ENCODE results near the gene SUB1. TPM values are rescaled to one million over a fixed set of nuclear protein-coding genes. Genes with fewer than 3 reads are reported as not detected.
"Not testable (repeated sequence)": the region's sequence is repeated elsewhere in the genome, so short reads cannot be mapped to it uniquely, and the experiment has no call there.

SUB1 gene
- total and polyA plus RNA-seq, 3 donors from 2014 or later, result 147 to 210 (median 195) TPM

DNA sequence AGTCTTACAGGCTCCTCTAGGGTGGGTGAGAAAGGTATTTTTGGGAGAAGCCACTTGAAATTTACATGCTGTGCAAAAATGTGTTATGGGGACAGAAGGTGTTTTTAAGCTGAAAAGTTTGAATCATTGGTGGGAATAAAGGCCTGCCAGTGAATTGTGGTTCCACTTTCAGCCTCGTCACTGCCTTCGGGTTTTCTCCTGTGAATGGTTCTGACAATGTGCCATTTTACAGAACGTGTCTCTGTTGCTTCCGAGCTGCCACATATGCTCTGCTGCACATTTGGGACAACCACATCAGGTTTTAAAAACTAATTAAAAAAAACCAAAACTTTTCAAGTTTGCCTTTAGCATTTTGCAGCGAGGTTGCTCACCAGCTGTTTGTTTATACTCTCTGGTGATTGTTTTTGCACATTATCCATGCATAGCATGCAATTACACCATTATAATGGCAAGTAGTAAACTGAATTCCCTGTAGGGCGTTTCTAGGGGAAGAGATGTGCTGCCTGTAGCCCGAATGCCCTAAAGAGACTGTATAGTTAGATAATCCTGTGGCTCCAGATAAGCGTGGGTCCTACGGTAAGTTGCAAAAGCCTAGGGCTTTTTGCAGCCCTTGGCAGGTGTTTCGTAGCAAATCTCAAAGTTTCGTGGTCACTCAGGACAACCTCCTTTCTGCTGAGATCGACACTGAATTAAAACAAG is 40.1 kb upstream of the SUB1 start:
- 72 to 74% methylated on average over 12 of the region's 12 CpGs for WGBS, 2 donors
- H3K27me3 ChIP-seq, result no peaks in the 10 kb centered on the region
- no peak overlapping the region for H3K27ac ChIP-seq
- intact Hi-C loops (cut with DNase I; ENCODE audit: low total_unique reads), result no loop called here
- no peaks in the 10 kb centered on the region for H3K4me1 ChIP-seq
- H3K36me3 ChIP-seq (ENCODE audit: low read depth, missing control alignments), result no peaks in the 10 kb centered on the region
- TF ChIP-seq POLR2A (IDR thresholded peaks at IDR 0.05), result no peak
- TF ChIP-seq, protein P1, sequence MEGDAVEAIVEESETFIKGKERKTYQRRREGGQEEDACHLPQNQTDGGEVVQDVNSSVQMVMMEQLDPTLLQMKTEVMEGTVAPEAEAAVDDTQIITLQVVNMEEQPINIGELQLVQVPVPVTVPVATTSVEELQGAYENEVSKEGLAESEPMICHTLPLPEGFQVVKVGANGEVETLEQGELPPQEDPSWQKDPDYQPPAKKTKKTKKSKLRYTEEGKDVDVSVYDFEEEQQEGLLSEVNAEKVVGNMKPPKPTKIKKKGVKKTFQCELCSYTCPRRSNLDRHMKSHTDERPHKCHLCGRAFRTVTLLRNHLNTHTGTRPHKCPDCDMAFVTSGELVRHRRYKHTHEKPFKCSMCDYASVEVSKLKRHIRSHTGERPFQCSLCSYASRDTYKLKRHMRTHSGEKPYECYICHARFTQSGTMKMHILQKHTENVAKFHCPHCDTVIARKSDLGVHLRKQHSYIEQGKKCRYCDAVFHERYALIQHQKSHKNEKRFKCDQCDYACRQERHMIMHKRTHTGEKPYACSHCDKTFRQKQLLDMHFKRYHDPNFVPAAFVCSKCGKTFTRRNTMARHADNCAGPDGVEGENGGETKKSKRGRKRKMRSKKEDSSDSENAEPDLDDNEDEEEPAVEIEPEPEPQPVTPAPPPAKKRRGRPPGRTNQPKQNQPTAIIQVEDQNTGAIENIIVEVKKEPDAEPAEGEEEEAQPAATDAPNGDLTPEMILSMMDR (IDR thresholded peaks at IDR 0.05), result no peak
- no peak for DNase-seq
- H3K9me3 ChIP-seq, result no peaks in the 10 kb centered on the region
- H3K4me3 ChIP-seq, result no peak overlapping the region

DNA sequence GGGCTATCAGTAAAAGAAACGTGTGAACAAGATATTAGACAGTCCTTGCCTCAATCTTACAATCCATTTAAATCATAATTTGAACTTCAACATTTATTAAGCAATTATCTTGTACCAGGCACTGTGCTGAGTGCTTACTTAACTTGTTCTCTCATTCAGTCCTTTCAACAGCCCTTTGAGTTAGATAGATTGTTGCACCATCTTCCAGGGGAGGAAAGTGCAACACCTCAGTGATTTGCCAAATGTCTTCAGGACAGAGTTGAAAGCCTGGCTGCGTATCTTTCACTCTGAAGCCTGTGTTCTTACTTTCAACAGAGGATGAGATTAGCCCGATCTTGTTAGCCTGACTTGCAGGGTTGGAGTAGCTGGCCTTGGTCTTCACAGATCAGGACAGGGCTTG is 34.2 kb upstream of the SUB1 start:
- intact Hi-C loops (cut with DNase I; ENCODE audit: low total_unique reads), result no loop called here
- no peaks in the 10 kb centered on the region for H3K27me3 ChIP-seq
- no peaks in the 10 kb centered on the region for H3K9me3 ChIP-seq
- 49 to 74% methylated on average over 3 of the region's 3 CpGs for WGBS, 2 donors
- no peak overlapping the region for H3K4me3 ChIP-seq
- DNase-seq, result no peak
- H3K36me3 ChIP-seq (ENCODE audit: low read depth, missing control alignments), result no peaks in the 10 kb centered on the region
- H3K4me1 ChIP-seq, result no peaks in the 10 kb centered on the region
- no peak for TF ChIP-seq POLR2A (IDR thresholded peaks at IDR 0.05)
- TF ChIP-seq, protein P1 (IDR thresholded peaks at IDR 0.05), result no peak
- no peak overlapping the region for H3K27ac ChIP-seq

DNA sequence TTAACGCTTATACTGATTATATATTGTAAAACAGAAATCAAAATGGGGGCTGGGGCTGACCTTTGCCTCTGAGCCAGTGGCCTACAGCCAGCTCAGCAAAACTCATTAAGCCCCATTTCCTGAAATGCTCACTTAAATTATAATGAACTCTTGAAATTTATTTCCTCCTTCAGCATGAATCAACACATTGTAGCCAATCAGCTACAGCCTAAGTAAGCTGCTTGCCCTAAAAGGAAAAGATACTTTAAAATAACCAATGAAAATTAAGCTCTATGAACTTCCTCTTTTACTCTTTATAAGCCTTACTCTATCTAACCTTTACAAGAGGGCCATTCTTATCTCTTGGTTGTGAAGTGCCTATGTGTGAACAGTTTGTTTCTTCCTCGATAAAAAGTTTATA is 33.5 kb upstream of the SUB1 start:
- Histone ChIP-seq H3K27ac (no peak overlapping the region), H3K4me3 (no peak overlapping the region), H3K9me3 (no peaks in the 10 kb centered on the region), H3K36me3 (ENCODE audit: low read depth, missing control alignments) (no peaks in the 10 kb centered on the region), H3K4me1 (no peaks in the 10 kb centered on the region), H3K27me3 (no peaks in the 10 kb centered on the region)
- TF ChIP-seq POLR2A (IDR thresholded peaks at IDR 0.05), result no peak
- TF ChIP-seq, protein P1 (IDR thresholded peaks at IDR 0.05), result no peak
- intact Hi-C loops (cut with DNase I; ENCODE audit: low total_unique reads), result no loop called here
- WGBS, 2 donors, result 90% methylated on average over 2 of the region's 2 CpGs
- no peak for DNase-seq

DNA sequence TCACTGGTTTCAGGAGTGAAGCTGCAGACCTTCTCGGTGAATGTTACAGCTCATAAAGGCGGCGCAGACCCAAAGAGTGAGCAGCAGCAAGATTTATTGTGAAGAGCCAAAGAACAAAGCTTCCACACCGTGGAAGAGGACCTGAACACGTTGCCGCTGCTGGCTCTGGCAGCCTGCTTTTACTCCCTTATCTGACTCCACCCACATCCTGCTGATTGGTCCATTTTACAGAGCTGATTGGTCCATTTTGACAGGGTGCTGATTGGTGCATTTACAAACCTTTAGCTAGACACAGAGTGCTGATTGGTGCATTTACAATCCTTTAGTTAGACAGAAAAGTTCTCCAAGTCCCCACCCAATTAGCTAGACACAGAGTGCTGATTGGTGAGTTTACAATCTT is 32.9 kb upstream of the SUB1 start:
- H3K4me1 ChIP-seq; H3K27ac ChIP-seq; H3K4me3 ChIP-seq; intact Hi-C loops (cut with DNase I; ENCODE audit: low total_unique reads); DNase-seq; H3K9me3 ChIP-seq; H3K27me3 ChIP-seq; H3K36me3 ChIP-seq (ENCODE audit: low read depth, missing control alignments): not testable (repeated sequence)
- WGBS, 2 donors, result 88 to 95% methylated on average over 6 of the region's 6 CpGs

DNA sequence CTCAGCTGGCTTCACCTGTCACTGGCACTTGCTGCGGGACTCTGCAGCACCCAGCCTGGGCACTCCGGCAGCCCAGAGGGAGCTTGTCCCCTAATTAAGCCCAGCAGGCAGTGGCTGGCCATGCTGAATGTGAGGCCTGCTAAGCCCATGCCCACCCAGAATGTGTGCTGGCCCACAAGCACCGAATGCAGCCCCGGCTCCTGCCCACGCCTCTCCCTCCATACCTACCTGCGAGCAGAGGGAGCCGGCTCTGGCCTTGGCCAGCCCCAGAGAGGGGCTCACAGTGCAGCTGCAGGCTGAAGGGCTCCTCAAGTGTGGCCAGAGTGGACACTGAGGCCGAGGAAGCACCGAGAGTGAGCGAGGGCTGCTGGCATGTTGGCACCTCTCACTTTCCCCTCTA is 32.4 kb upstream of the SUB1 start:
- intact Hi-C loops (cut with DNase I; ENCODE audit: low total_unique reads), result no loop called here
- Histone ChIP-seq H3K9me3 (no peaks in the 10 kb centered on the region), H3K27ac (no peak overlapping the region), H3K27me3 (no peaks in the 10 kb centered on the region), H3K4me1 (no peaks in the 10 kb centered on the region), H3K4me3 (no peak overlapping the region), H3K36me3 (ENCODE audit: low read depth, missing control alignments) (no peaks in the 10 kb centered on the region)
- 98% methylated on average over 10 of the region's 10 CpGs; no CpG with 5 or more reads in 1 of the 2 donors for WGBS, 2 donors
- DNase-seq, result no peak
- TF ChIP-seq, protein P1 (IDR thresholded peaks at IDR 0.05), result no peak
- TF ChIP-seq POLR2A (IDR thresholded peaks at IDR 0.05), result no peak

DNA sequence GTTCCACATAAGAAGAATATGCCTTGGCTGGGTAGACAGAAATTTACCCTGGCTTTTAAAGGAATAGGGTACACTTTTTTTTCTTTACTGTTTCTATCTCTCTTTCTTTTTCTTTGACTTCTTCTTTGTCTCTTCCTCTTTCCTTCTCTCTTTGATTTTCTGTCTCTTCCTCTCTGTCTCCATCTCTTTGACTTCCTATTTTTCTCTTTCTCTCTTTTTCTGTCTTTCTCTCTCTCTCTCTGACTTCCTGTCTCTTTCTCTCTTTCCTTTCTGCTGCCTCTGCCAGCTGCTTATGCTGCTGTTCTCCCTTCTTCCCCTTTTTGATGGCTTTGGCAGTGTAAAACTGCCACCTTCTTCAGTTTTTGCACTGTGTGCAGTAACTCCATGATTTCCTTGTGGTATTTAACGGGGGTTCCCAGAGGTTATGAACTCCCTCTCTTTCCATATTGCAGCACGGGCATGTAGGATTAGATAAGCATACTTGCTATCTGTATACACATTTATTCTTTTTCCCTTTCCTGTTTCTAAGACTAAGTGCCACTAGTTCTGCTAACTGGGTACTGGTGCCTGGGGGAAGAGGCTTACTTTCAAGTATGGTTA is 31.1 kb upstream of the SUB1 start:
- WGBS, 2 donors, result 70 to 75% methylated on average over 2 of the region's 2 CpGs
- DNase-seq; intact Hi-C loops (cut with DNase I; ENCODE audit: low total_unique reads); H3K4me1 ChIP-seq; H3K36me3 ChIP-seq (ENCODE audit: low read depth, missing control alignments); H3K4me3 ChIP-seq; H3K9me3 ChIP-seq; H3K27me3 ChIP-seq; H3K27ac ChIP-seq: not testable (repeated sequence)

DNA sequence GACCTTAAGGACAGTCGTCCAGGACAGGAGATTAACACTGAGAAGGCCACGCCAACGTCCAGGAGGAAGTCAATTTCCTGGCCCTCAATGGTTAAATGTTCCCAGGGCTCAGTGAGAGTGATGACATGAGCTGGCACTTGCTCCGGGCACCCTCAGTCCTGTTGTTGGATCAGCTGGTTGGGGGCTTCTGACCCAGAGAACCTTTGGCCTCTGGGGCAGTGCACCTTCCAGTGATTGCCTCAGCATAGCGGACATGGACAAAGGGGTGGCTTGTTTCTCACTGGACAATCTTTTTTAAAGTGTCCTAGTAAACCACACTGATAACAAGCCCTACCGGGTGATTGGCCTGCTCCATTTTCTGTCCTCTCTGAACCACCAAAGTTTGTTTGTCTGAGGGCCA is 28.8 kb upstream of the SUB1 start:
- intact Hi-C loops (cut with DNase I; ENCODE audit: low total_unique reads); H3K36me3 ChIP-seq (ENCODE audit: low read depth, missing control alignments); H3K4me1 ChIP-seq; H3K27me3 ChIP-seq; DNase-seq; H3K4me3 ChIP-seq; H3K9me3 ChIP-seq; H3K27ac ChIP-seq: not testable (repeated sequence)
- 91 to 92% methylated on average over 6 of the region's 6 CpGs for WGBS, 2 donors
